ENCODE results near the gene PNPLA4. TPM values are rescaled to one million over a fixed set of nuclear protein-coding genes. Genes with fewer than 3 reads are reported as not detected.

PNPLA4 gene
- total RNA-seq, 1 donor from 2014 or later = 12.8 TPM

- H3K9me3 Mint-ChIP-seq (ENCODE audit: unreplicated experiment) = no peaks in the 10 kb centered on the region
- H3K36me3 Mint-ChIP-seq (ENCODE audit: low read depth, unreplicated experiment) = peaks cover 11% of the 10 kb centered on the region
- no peak overlapping the region for H3K27ac Mint-ChIP-seq (ENCODE audit: unreplicated experiment)
- H3K27me3 Mint-ChIP-seq (ENCODE audit: low read depth, unreplicated experiment) = no peaks in the 10 kb centered on the region
- Histone ChIP-seq H3K27me3 (ENCODE audit: insufficient read depth, low read length) (no peaks in the 10 kb centered on the region), H3K27ac (ENCODE audit: low read depth, low read length) (no peak overlapping the region), H3K36me3 (ENCODE audit: insufficient read depth, low read length) (no peaks in the 10 kb centered on the region), H3K4me1 (ENCODE audit: insufficient read depth, low read length) (no peaks in the 10 kb centered on the region), H4K20me1 (ENCODE audit: insufficient read depth, low read length) (no peaks in the 10 kb centered on the region), H3K4me2 (ENCODE audit: low read length) (no peak overlapping the region), H3K4me3 (ENCODE audit: insufficient read depth, low read depth, low read length) (no peak overlapping the region), H3K9ac (ENCODE audit: low read length) (no peak overlapping the region), H3K9me3 (ENCODE audit: insufficient read depth, low read depth, low read length) (no peaks in the 10 kb centered on the region), H3K79me2 (ENCODE audit: insufficient read depth, low read length) (no peaks in the 10 kb centered on the region), H2AFZ (ENCODE audit: low read depth, low read length) (no peak overlapping the region)
- H3K4me3 Mint-ChIP-seq (ENCODE audit: unreplicated experiment) = no peak overlapping the region
- DNase-seq (ENCODE audit: low read depth) (no peak), FAIRE-seq (peak; percentile 80)
- H3K4me1 Mint-ChIP-seq (ENCODE audit: low read depth, unreplicated experiment) = no peaks in the 10 kb centered on the region
- TF ChIP-seq, protein P1, sequence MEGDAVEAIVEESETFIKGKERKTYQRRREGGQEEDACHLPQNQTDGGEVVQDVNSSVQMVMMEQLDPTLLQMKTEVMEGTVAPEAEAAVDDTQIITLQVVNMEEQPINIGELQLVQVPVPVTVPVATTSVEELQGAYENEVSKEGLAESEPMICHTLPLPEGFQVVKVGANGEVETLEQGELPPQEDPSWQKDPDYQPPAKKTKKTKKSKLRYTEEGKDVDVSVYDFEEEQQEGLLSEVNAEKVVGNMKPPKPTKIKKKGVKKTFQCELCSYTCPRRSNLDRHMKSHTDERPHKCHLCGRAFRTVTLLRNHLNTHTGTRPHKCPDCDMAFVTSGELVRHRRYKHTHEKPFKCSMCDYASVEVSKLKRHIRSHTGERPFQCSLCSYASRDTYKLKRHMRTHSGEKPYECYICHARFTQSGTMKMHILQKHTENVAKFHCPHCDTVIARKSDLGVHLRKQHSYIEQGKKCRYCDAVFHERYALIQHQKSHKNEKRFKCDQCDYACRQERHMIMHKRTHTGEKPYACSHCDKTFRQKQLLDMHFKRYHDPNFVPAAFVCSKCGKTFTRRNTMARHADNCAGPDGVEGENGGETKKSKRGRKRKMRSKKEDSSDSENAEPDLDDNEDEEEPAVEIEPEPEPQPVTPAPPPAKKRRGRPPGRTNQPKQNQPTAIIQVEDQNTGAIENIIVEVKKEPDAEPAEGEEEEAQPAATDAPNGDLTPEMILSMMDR (IDR thresholded peaks at IDR 0.05; ENCODE audit: insufficient read depth, low read depth, low read length) = no peak
- TF ChIP-seq EZH2 (IDR thresholded peaks at IDR 0.05; ENCODE audit: insufficient read depth, low read length) = no peak
These were observed 22.7 kb downstream of the PNPLA4 start for GRCh38 chrX:7904562-7904961.

- Histone ChIP-seq H3K4me3 (ENCODE audit: insufficient read depth, low read depth, low read length) (no peak overlapping the region), H3K36me3 (ENCODE audit: insufficient read depth, low read length) (no peaks in the 10 kb centered on the region), H3K27ac (ENCODE audit: low read depth, low read length) (no peak overlapping the region), H3K4me1 (ENCODE audit: insufficient read depth, low read length) (no peaks in the 10 kb centered on the region), H3K27me3 (ENCODE audit: insufficient read depth, low read length) (no peaks in the 10 kb centered on the region), H3K4me2 (ENCODE audit: low read length) (no peak overlapping the region), H3K9me3 (ENCODE audit: insufficient read depth, low read depth, low read length) (no peaks in the 10 kb centered on the region), H3K79me2 (ENCODE audit: insufficient read depth, low read length) (no peaks in the 10 kb centered on the region), H3K9ac (ENCODE audit: low read length) (no peak overlapping the region), H4K20me1 (ENCODE audit: insufficient read depth, low read length) (no peaks in the 10 kb centered on the region), H2AFZ (ENCODE audit: low read depth, low read length) (no peak overlapping the region)
- H3K4me3 Mint-ChIP-seq (ENCODE audit: unreplicated experiment) = no peak overlapping the region
- no peaks in the 10 kb centered on the region for H3K27me3 Mint-ChIP-seq (ENCODE audit: low read depth, unreplicated experiment)
- H3K4me1 Mint-ChIP-seq (ENCODE audit: low read depth, unreplicated experiment) = peaks cover 2% of the 10 kb centered on the region
- H3K27ac Mint-ChIP-seq (ENCODE audit: unreplicated experiment) = no peak overlapping the region
- no peaks in the 10 kb centered on the region for H3K9me3 Mint-ChIP-seq (ENCODE audit: unreplicated experiment)
- TF ChIP-seq, protein P1 (IDR thresholded peaks at IDR 0.05; ENCODE audit: insufficient read depth, low read depth, low read length) = no peak
- TF ChIP-seq EZH2 (IDR thresholded peaks at IDR 0.05; ENCODE audit: insufficient read depth, low read length) = no peak
- FAIRE-seq (peak; percentile 55), DNase-seq (ENCODE audit: low read depth) (no peak)
- H3K36me3 Mint-ChIP-seq (ENCODE audit: low read depth, unreplicated experiment) = no peaks in the 10 kb centered on the region
These were observed 35.3 kb downstream of the PNPLA4 start for GRCh38 chrX:7891928-7892327.

GRCh38 chrX:7889680-7890079 is 37.5 kb downstream of the PNPLA4 start:
- no peaks in the 10 kb centered on the region for H4K20me1 ChIP-seq (ENCODE audit: insufficient read depth, low read length)
- no peak overlapping the region for H3K4me3 ChIP-seq (ENCODE audit: insufficient read depth, low read depth, low read length)
- H3K9me3 Mint-ChIP-seq (ENCODE audit: unreplicated experiment) = no peaks in the 10 kb centered on the region
- H3K27ac Mint-ChIP-seq (ENCODE audit: unreplicated experiment) = no peak overlapping the region
- no peak overlapping the region for H3K4me2 ChIP-seq (ENCODE audit: low read length)
- no peak for DNase-seq (ENCODE audit: low read depth)
- no peak overlapping the region for H3K9ac ChIP-seq (ENCODE audit: low read length)
- H3K9me3 ChIP-seq (ENCODE audit: insufficient read depth, low read depth, low read length) = no peaks in the 10 kb centered on the region
- H3K4me1 ChIP-seq (ENCODE audit: insufficient read depth, low read length) = no peaks in the 10 kb centered on the region
- H2AFZ ChIP-seq (ENCODE audit: low read depth, low read length) = no peak overlapping the region
- H3K4me1 Mint-ChIP-seq (ENCODE audit: low read depth, unreplicated experiment) = peaks cover 2% of the 10 kb centered on the region
- TF ChIP-seq, protein P1 (IDR thresholded peaks at IDR 0.05; ENCODE audit: insufficient read depth, low read depth, low read length) = no peak
- no peak for TF ChIP-seq EZH2 (IDR thresholded peaks at IDR 0.05; ENCODE audit: insufficient read depth, low read length)
- no peaks in the 10 kb centered on the region for H3K27me3 ChIP-seq (ENCODE audit: insufficient read depth, low read length)
- H3K36me3 Mint-ChIP-seq (ENCODE audit: low read depth, unreplicated experiment) = no peaks in the 10 kb centered on the region
- no peak overlapping the region for H3K4me3 Mint-ChIP-seq (ENCODE audit: unreplicated experiment)
- FAIRE-seq = no peak
- no peak overlapping the region for H3K27ac ChIP-seq (ENCODE audit: low read depth, low read length)
- H3K27me3 Mint-ChIP-seq (ENCODE audit: low read depth, unreplicated experiment) = no peaks in the 10 kb centered on the region
- H3K79me2 ChIP-seq (ENCODE audit: insufficient read depth, low read length) = no peaks in the 10 kb centered on the region
- H3K36me3 ChIP-seq (ENCODE audit: insufficient read depth, low read length) = no peaks in the 10 kb centered on the region
